H9 (cell line): ENCODE measurements around the gene ARG1. TPM values are rescaled to one million over a fixed set of nuclear protein-coding genes. Genes with fewer than 3 reads are reported as not detected.
A peak's percentile ranks its signal among the peaks of the same experiment; 100 is the strongest.

Experiments used
- DNase-seq: peaks from one replicate; pipeline ENCODE4 v3.0.0-alpha.2; 2017
- H2AFZ ChIP-seq: one replicate; pipeline ENCODE4 v1.6.1; 2013; ENCODE audit warnings: mild to moderate bottlenecking, low read length, control low read depth, moderate library complexity
- H2AK5ac ChIP-seq: 2 replicates; pipeline ENCODE4 v1.6.1; 2013; ENCODE audit warnings: low read length, control low read depth, mixed read lengths; ENCODE audit not compliant: insufficient read length
- H2BK120ac ChIP-seq: one replicate; pipeline ENCODE4 v1.6.1; 2013; ENCODE audit warnings: low read depth, mild to moderate bottlenecking, low read length, control low read depth, inconsistent platforms; ENCODE audit not compliant: poor library complexity, severe bottlenecking
- H2BK12ac ChIP-seq: 2 replicates; pipeline ENCODE4 v1.6.1; 2013; ENCODE audit warnings: low read length, control low read depth, mixed read lengths, low read depth; ENCODE audit not compliant: insufficient read length
- H2BK15ac ChIP-seq: 2 replicates; pipeline ENCODE4 v1.6.1; 2013; ENCODE audit warnings: low read depth, low read length, control low read depth
- H2BK20ac ChIP-seq: one replicate; pipeline ENCODE4 v1.6.1; 2013; ENCODE audit warnings: low read depth, mild to moderate bottlenecking, low read length, control low read depth, inconsistent platforms; ENCODE audit not compliant: poor library complexity, severe bottlenecking
- H2BK5ac ChIP-seq: 2 replicates; pipeline ENCODE4 v1.6.1; 2013; ENCODE audit warnings: low read length, control low read depth, mixed read lengths; ENCODE audit not compliant: insufficient read length
- H3K14ac ChIP-seq: 2 replicates; pipeline ENCODE4 v1.6.1; 2013; ENCODE audit warnings: low read length, control low read depth; ENCODE audit not compliant: insufficient read depth
- H3K18ac ChIP-seq: 2 replicates; pipeline ENCODE4 v1.6.1; 2013; ENCODE audit warnings: low read depth, mild to moderate bottlenecking, mixed read lengths, low read length, control low read depth; ENCODE audit not compliant: insufficient read length
- H3K23ac ChIP-seq: 2 replicates; pipeline ENCODE4 v1.6.1; 2013; ENCODE audit warnings: low read length, control low read depth, mixed read lengths, low read depth; ENCODE audit not compliant: insufficient read length
- H3K23me2 ChIP-seq: 2 replicates; pipeline ENCODE4 v1.6.1; 2013; ENCODE audit warnings: low read depth, mild to moderate bottlenecking, mixed read lengths, low read length, control low read depth; ENCODE audit not compliant: insufficient read length, poor library complexity, severe bottlenecking
- H3K27ac ChIP-seq: 2 replicates; pipeline ENCODE4 v1.5.1; 2013; ENCODE audit warnings: low read length, control low read depth, mixed read lengths, low read depth; ENCODE audit not compliant: insufficient read length
- H3K27me3 ChIP-seq: 2 replicates; pipeline ENCODE4 v1.6.1; 2013; ENCODE audit warnings: low read length, control low read depth, inconsistent platforms; ENCODE audit not compliant: insufficient read depth
- H3K4ac ChIP-seq: 2 replicates; pipeline ENCODE4 v1.6.1; 2013; ENCODE audit warnings: low read depth, mild to moderate bottlenecking, control low read depth, inconsistent platforms, low read length, moderate library complexity
- H3K4me1 ChIP-seq: 2 replicates; pipeline ENCODE4 v1.6.1; 2013; ENCODE audit warnings: low read length, control low read depth, inconsistent platforms; ENCODE audit not compliant: insufficient read depth
- H3K4me2 ChIP-seq: 2 replicates; pipeline ENCODE4 v1.6.1; 2013; ENCODE audit warnings: low read length, control low read depth, mixed read lengths; ENCODE audit not compliant: insufficient read length, insufficient read depth
- H3K56ac ChIP-seq: 2 replicates; pipeline ENCODE4 v1.6.1; 2013; ENCODE audit warnings: low read depth, mild to moderate bottlenecking, mixed read lengths, low read length, control low read depth; ENCODE audit not compliant: insufficient read length
- H3K79me1 ChIP-seq: 2 replicates; pipeline ENCODE4 v1.6.1; 2013; ENCODE audit warnings: low read depth, mild to moderate bottlenecking, moderate library complexity, low read length, control low read depth, inconsistent platforms; ENCODE audit not compliant: insufficient read depth, poor library complexity, severe bottlenecking
- H3K79me2 ChIP-seq: 2 replicates; pipeline ENCODE4 v1.6.1; 2013; ENCODE audit warnings: low read length, control low read depth, inconsistent platforms; ENCODE audit not compliant: insufficient read depth
- H3K9ac ChIP-seq: 2 replicates; pipeline ENCODE4 v1.6.1; 2013; ENCODE audit warnings: low read length, control low read depth, mixed read lengths; ENCODE audit not compliant: insufficient read length; ENCODE audit errors: extremely low read depth
- H3K9me3 ChIP-seq: one replicate; pipeline ENCODE4 v1.6.1; 2013; ENCODE audit warnings: low read depth, low read length, inconsistent platforms; ENCODE audit not compliant: control insufficient read depth
- H3T11ph ChIP-seq: one replicate; pipeline ENCODE4 v1.6.1; 2013; ENCODE audit warnings: mild to moderate bottlenecking, low read length, control low read depth, inconsistent platforms
- H4K20me1 ChIP-seq: one replicate; pipeline ENCODE4 v1.6.1; 2013; ENCODE audit not compliant: control insufficient read depth, insufficient read length, insufficient read depth
- H4K5ac ChIP-seq: 2 replicates; pipeline ENCODE4 v1.6.1; 2013; ENCODE audit warnings: low read depth, mild to moderate bottlenecking, mixed read lengths, low read length, control low read depth; ENCODE audit not compliant: insufficient read length
- H4K8ac ChIP-seq: replicated peaks from 2 replicates; pipeline ENCODE4 v1.6.1; 2013; ENCODE audit warnings: low read length, control low read depth, mixed read lengths, low read depth; ENCODE audit not compliant: insufficient read length
- H4K91ac ChIP-seq: 2 replicates; pipeline ENCODE4 v1.6.1; 2013; ENCODE audit warnings: low read depth, mild to moderate bottlenecking, moderate library complexity, mixed read lengths, low read length, control low read depth; ENCODE audit not compliant: insufficient read length
- H3K27ac Mint-ChIP-seq, 3 experiments: 2 replicates in 2 of 3; 3 replicates in 1 of 3; pipeline ENCODE4 v1.8.0; 2020 to 2021; ENCODE audit warnings: mixed read lengths in 3 of 3, mild to moderate bottlenecking in 1 of 3, moderate library complexity in 1 of 3
- H3K27me3 Mint-ChIP-seq: 2 replicates; pipeline ENCODE4 v1.8.0; 2021; ENCODE audit warnings: low read depth, mild to moderate bottlenecking, moderate library complexity, mixed read lengths
- H3K36me3 Mint-ChIP-seq, 3 experiments: 2 replicates in 2 of 3; 3 replicates in 1 of 3; pipeline ENCODE4 v1.8.0; 2020 to 2021; ENCODE audit warnings: low read depth in 3 of 3, mixed read lengths in 3 of 3; ENCODE audit not compliant: insufficient read depth in 1 of 3
- H3K4me1 Mint-ChIP-seq, 2 experiments: 2 replicates each; pipeline ENCODE4 v1.8.0; 2020; ENCODE audit warnings: mixed read lengths in 2 of 2
- H3K4me3 Mint-ChIP-seq, 2 experiments: 2 replicates in 1 of 2; 3 replicates in 1 of 2; pipeline ENCODE4 v1.8.0; 2020 to 2021; ENCODE audit warnings: mild to moderate bottlenecking in 2 of 2, mixed read lengths in 2 of 2, moderate library complexity in 1 of 2
- H3K9me3 Mint-ChIP-seq, 2 experiments: 2 replicates in 1 of 2; 3 replicates in 1 of 2; pipeline ENCODE4 v1.8.0; 2020; ENCODE audit warnings: mild to moderate bottlenecking in 2 of 2, mixed read lengths in 2 of 2, moderate library complexity in 1 of 2
- CTCF ChIP-seq: fragments of 200-600 bp; sonication (generic); conservative IDR thresholded peaks from 3 replicates; pipeline ENCODE4 v1.8.0; 2021; ENCODE audit warnings: antibody characterized with exemption, mild to moderate bottlenecking
- WGBS: extraction: QIAGEN DNeasy Blood & Tissue Kit; methylation state at CpG from one replicate; pipeline ENCODE4 v1.1.7; 2013; ENCODE audit warnings: missing lambda C conversion rate, low lambda C conversion rate, mixed read lengths; ENCODE audit not compliant: insufficient read length; ENCODE audit errors: extremely low coverage; 5-methylcytosine and 5-hydroxymethylcytosine counted together
- total RNA-seq: library from RNA; stranded (reverse); gene quantifications from 2 replicates; pipeline ENCODE4 v1.2.1, GENCODE V29; 2021

The ARG1 gene
- total RNA-seq, 1 experiment from 2014 or later, result not detected

- Histone ChIP-seq H4K5ac (no peak overlapping the region), H3K27me3 (no peaks in the 10 kb centered on the region), H3K56ac (no peak overlapping the region), H3K18ac (no peak overlapping the region), H3K79me1 (no peaks in the 10 kb centered on the region), H2BK15ac (no peak overlapping the region), H3K23me2 (no peaks in the 10 kb centered on the region), H2BK120ac (no peak overlapping the region), H2AK5ac (no peak overlapping the region), H3K9me3 (no peaks in the 10 kb centered on the region), H2AFZ (no peak overlapping the region), H4K91ac (no peak overlapping the region), H3T11ph (no peak overlapping the region), H3K4ac (no peak overlapping the region), H2BK12ac (no peak overlapping the region), H3K79me2 (no peaks in the 10 kb centered on the region), H4K8ac (no peak overlapping the region), H3K4me2 (no peak overlapping the region), H2BK5ac (no peak overlapping the region), H4K20me1 (no peaks in the 10 kb centered on the region), H2BK20ac (no peak overlapping the region), H3K23ac (no peak overlapping the region), H3K4me1 (peaks cover 5% of the 10 kb centered on the region; the same call in 1 of the 2 replicates), H3K9ac (no peak overlapping the region), H3K27ac (no peak overlapping the region), H3K14ac (no peak overlapping the region)
- Mint-ChIP-seq H3K4me1 (peaks cover 11 to 17% of the 10 kb centered on the region in 2 experiments), H3K36me3 (peaks cover 0 to 2% (median 0%) of the 10 kb centered on the region in 3 experiments; a peak in 1 of 7 replicates), H3K4me3 (no peak overlapping the region), H3K9me3 (no peaks in the 10 kb centered on the region), H3K27ac (peak overlapping the region in 1 of 3 experiments; percentile 86; a peak in 2 of 7 replicates), H3K27me3 (no peaks in the 10 kb centered on the region)
- no peak for DNase-seq
- no peak for TF ChIP-seq CTCF
- no CpG with 5 or more reads among the region's 5 CpGs for WGBS
These were observed 2.9 kb downstream of the ARG1 start for GRCh38 chr6:131575834-131576478.
